Caki2 (cell line): ENCODE measurements around the gene FGF3. TPM values are rescaled to one million over a fixed set of nuclear protein-coding genes. Genes with fewer than 3 reads are reported as not detected.
"Not testable (repeated sequence)": the region's sequence is repeated elsewhere in the genome, so short reads cannot be mapped to it uniquely, and the experiment has no call there.

Experiments used
- DNase-seq: peaks from one replicate; pipeline ENCODE4 v3.0.0-alpha.2; 2015; ENCODE audit warnings: low read depth
- in situ Hi-C: cut with HindIII; loops from 2 replicates; pipeline ENCODE4 v1.10.0; 2016; ENCODE audit warnings: low sequenced_read_pairs, low pct_unique_long_range_greater_than_20kb, mixed read lengths
- total RNA-seq: library from RNA; depleted of rRNA; stranded (reverse); fragments of >200 nt; shearing (Covaris generic); gene quantifications from 2 replicates; pipeline ENCODE4 v1.2.3, GENCODE V29; 2014; ENCODE audit warnings: low replicate concordance

FGF3 gene
- total RNA-seq, 1 experiment from 2014 or later: not detected

DNA sequence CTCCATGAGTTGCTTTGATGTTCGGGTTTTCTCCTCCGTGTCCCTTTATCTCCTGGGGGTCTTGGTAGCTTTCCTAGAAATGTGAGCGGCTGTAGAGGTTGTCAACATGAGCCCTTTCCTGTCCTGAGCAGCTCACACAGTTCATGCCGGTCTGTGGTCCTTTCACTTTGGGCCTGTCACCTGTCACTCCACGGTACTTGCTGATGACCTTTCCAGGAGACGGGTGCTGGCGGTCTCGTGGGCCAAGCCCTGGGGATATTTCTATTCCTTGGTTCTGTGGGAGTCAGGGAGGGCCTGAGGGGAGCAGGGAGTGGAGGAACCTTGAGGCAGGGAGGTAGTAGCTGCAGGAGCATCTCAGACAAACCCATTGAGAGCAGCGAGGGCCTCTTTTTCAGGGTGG is 23.2 kb downstream of the FGF3 start:
- no peak for DNase-seq
- in situ Hi-C loops: no loop called here

GRCh38 chr11:69791276-69792180 is 27.7 kb downstream of the FGF3 start:
- DNase-seq: peak; percentile 22
- in situ Hi-C loops: no loop called here

GRCh38 chr11:69788956-69789355 is 30.3 kb downstream of the FGF3 start:
- no peak for DNase-seq
- in situ Hi-C loops: no loop called here

GRCh38 chr11:69787906-69788305 is 31.3 kb downstream of the FGF3 start:
- in situ Hi-C loops: no loop called here
- DNase-seq: no peak

- no peak for DNase-seq
- in situ Hi-C loops: no loop called here
These were observed 31.8 kb downstream of the FGF3 start for GRCh38 chr11:69787457-69787856.

GRCh38 chr11:69781241-69781640 is 38.0 kb downstream of the FGF3 start:
- no peak for DNase-seq
- in situ Hi-C loops: no loop called here

- no peak for DNase-seq
- in situ Hi-C loops: no loop called here
These were observed 40.8 kb downstream of the FGF3 start for GRCh38 chr11:69778373-69778772.

DNA sequence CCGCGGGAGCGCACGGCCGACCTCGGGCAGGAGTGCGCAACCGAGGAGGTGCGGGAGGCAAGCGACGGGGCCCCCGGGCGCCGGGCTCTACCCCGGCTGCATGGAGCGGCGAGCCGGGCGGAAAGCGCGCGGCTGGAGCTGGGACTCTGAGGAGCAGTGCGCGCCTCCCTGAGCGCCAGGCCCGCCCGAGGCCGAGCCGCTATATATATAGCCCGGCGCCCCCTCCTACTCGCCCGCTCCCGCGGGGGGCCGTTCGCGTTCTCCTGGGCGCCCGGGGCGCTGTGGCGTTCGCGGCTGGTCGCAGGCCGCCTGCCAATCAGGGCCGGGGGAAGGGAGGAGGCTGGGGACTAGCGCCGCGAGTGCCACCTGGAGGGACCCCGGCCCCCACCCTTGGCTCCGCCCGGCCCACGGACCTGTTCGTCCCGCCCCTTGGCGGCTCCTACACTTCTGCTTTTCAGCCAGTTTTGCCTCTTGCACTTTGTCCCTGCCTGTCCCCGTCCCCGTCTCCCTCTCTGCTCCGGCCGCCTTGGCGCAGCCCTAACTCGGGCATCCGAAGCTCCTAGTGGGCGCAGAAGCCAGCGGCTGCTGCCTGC is 44.0 kb downstream of the FGF3 start, which contains the start of gene FGF4:
TSS of gene FGF4 (minus strand) at position 179 of the 593 bp plus-strand sequence. CDS start 257 bp downstream, outside the sequence.
- in situ Hi-C loops: no loop called here
- no peak for DNase-seq

DNA sequence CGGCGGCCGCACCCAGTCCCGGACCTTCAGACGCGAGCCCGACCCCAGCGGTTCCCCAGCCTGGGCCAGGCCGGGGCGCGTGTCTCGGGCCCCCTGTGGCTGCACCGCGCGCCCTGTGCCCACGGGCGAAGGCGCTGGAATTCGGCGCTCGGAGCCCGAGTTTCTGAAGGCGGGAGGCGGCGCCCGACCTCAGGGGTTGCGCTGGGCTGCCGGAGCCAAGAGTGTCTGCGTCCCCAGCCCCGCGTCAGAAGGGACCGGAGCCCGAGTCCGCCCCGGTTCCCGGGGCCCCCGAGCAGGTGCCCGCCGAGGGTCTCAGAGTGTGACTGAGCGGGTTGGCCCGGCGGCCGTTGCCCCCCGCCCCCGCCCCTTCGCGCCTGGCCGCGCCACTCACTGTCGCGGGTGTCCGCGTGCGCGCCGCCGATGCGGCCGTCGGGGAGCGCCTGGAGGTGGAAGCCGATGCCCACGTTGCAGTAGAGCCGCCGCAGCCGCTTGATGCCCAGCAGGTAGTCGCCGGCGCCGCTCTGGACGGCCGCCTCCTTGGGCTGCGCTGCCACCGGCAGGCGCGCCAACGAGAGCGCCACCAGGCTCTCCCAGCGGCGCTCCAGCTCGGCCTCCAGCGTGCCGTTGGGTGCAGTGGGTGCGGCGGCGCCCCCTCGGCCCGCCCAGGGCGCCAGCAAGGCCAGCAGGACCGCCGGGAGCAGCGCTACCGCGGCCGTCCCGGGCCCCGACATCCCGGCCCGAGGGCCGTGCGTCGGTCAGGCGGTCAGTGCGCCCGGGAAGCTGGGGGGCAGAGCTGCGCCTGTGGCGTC is 44.7 kb downstream of the FGF3 start:
- in situ Hi-C loops: no loop called here
- DNase-seq: no peak

- DNase-seq: no peak
- in situ Hi-C loops: no loop called here
These were observed 45.4 kb downstream of the FGF3 start for GRCh38 chr11:69773626-69774353.

DNA sequence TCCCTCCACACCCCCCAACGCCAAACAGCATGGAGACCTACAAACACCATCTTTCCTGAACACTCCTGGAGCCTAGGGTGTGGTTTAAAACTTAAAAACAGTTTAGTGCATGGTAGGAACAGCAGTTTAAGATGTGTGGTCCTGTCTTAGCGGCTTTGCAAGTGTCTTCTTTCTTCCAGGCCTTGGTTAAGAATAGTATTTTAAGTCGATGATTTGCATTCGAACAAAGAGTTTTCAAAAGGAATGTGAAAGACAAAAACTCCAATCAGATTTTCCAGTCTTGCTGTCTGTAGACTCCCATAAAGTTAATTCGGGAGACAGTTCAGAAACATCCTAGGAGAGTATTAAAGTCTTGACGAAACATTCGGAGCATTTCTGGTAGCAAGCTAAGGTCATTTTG is 47.8 kb downstream of the FGF3 start:
- in situ Hi-C loops: no loop called here
- no peak for DNase-seq

GRCh38 chr11:69770540-69770939 is 48.7 kb downstream of the FGF3 start:
- no peak for DNase-seq
- in situ Hi-C loops: no loop called here

GRCh38 chr11:69765498-69765995 is 53.7 kb downstream of the FGF3 start:
- in situ Hi-C loops: no loop called here
- DNase-seq: no peak

DNA sequence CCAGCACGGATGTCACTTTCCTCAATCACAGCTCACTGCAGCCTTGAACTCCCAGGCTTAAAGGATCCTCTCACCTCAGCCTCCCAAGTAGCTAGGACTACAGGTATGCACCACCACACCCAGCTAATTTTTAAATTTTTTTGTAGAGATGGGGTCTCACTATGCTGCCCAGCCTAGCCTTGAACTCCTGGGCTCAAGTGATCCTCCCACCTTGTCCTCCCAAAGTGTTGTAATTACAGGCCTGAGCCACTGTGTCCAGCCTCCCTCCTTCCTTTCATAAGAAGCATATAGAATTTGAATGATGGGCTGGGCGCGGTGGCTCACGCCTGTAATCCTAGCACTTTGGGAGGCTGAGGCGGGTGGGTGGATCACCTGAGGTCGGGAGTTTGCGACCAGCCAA is 54.3 kb downstream of the FGF3 start:
- DNase-seq, in situ Hi-C loops: not testable (repeated sequence)

GRCh38 chr11:69760319-69760718 is 58.9 kb downstream of the FGF3 start:
- in situ Hi-C loops: no loop called here
- no peak for DNase-seq
